GM10266 (cell line): ENCODE results near the gene RBM33.

Experiments used
- DNase-seq: peaks from one replicate; pipeline ENCODE4 v3.0.0; 2012; ENCODE audit errors: extremely low spot score
- TF ChIP-seq, protein P1 (sequence below): IDR thresholded peaks from 2 replicates; pipeline ENCODE4 v1.5.1; 2012; ENCODE audit warnings: mild to moderate bottlenecking, low read depth; ENCODE audit not compliant: control insufficient read depth, insufficient read depth; ENCODE audit errors: missing control alignments

RBM33 gene

GRCh38 chr7:155618708-155619633 lies 25.5 kb upstream of the RBM33 start:
- DNase-seq = no peak
- TF ChIP-seq, protein P1, sequence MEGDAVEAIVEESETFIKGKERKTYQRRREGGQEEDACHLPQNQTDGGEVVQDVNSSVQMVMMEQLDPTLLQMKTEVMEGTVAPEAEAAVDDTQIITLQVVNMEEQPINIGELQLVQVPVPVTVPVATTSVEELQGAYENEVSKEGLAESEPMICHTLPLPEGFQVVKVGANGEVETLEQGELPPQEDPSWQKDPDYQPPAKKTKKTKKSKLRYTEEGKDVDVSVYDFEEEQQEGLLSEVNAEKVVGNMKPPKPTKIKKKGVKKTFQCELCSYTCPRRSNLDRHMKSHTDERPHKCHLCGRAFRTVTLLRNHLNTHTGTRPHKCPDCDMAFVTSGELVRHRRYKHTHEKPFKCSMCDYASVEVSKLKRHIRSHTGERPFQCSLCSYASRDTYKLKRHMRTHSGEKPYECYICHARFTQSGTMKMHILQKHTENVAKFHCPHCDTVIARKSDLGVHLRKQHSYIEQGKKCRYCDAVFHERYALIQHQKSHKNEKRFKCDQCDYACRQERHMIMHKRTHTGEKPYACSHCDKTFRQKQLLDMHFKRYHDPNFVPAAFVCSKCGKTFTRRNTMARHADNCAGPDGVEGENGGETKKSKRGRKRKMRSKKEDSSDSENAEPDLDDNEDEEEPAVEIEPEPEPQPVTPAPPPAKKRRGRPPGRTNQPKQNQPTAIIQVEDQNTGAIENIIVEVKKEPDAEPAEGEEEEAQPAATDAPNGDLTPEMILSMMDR = no peak

GRCh38 chr7:155619634-155620271 lies 24.7 kb upstream of the RBM33 start:
- DNase-seq = no peak
- TF ChIP-seq, protein P1 = no peak

DNA sequence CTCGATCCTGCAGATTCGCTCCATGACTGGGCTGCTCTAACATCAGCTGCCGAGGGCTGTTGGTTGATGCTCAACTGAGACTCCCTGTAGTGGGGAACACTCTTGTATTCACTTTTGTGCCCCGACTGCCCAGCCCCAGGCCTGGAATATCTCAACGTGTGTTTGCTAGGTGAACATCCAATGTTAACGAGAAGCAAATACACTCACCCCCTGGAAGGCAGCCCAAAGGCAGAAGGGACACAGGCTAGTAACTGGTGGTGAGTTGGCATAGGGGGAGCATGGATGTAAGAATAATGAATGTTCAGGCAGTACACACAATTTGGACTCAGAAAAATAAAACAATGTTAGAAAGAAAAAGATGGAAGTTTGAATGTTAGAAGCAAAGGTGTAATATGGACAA lies 24.0 kb upstream of the RBM33 start:
- TF ChIP-seq, protein P1 = no peak
- DNase-seq = no peak

- TF ChIP-seq, protein P1 = no peak
- no peak for DNase-seq
Measured at GRCh38 chr7:155621418-155621980, 23.0 kb upstream of the RBM33 start.

DNA sequence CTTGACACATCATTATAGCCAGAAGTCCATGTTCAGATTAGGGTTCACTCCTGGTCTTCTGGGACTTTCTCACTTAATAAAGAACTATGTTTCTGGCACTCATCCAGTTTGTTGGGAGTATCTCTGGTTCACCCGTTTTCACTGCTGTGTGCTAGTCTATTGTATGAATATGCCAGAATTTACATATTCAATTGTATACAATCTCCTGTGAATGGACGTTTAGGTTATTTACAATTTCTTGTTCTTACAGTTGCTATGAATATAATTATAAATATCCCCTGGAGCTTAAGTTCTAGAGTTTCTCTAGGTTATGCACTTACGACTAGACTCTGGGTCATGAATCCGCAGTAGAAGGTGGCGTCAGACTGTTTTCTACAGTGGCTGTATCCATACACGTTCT lies 20.0 kb upstream of the RBM33 start:
- TF ChIP-seq, protein P1 = no peak
- no peak for DNase-seq

GRCh38 chr7:155625557-155625956 lies 18.9 kb upstream of the RBM33 start:
- no peak for DNase-seq

More at GRCh38 chr7:155625557-155625956, 18.9 kb upstream of the RBM33 start:
- TF ChIP-seq, protein P1 = no peak
